DLD1 (cell line): ENCODE measurements around the gene CHP2.
"Not testable (repeated sequence)": the region's sequence is repeated elsewhere in the genome, so short reads cannot be mapped to it uniquely, and the experiment has no call there.

Source experiments
- in situ Hi-C: cut with HindIII; loops from 2 replicates; pipeline ENCODE4 v1.10.0; 2017; ENCODE audit warnings: low sequenced_read_pairs

The CHP2 gene

GRCh38 chr16:23754594-23755483 is at the start of gene CHP2:
Gene CHP2 (plus strand): TSS chr16:23755026. CDS start chr16:23755050, 24 bp downstream.
- in situ Hi-C loops: no loop called here

GRCh38 chr16:23705517-23705902 is 49.3 kb upstream of the CHP2 start:
- in situ Hi-C loops: no loop called here

GRCh38 chr16:23706439-23706838 is 48.4 kb upstream of the CHP2 start:
- in situ Hi-C loops: no loop called here

GRCh38 chr16:23709536-23709935 is 45.3 kb upstream of the CHP2 start:
- in situ Hi-C loops: no loop called here

- in situ Hi-C loops: no loop called here
Observed at GRCh38 chr16:23710008-23710407, 44.8 kb upstream of the CHP2 start.

- in situ Hi-C loops: no loop called here
Observed at GRCh38 chr16:23710504-23710903, 44.3 kb upstream of the CHP2 start.

DNA sequence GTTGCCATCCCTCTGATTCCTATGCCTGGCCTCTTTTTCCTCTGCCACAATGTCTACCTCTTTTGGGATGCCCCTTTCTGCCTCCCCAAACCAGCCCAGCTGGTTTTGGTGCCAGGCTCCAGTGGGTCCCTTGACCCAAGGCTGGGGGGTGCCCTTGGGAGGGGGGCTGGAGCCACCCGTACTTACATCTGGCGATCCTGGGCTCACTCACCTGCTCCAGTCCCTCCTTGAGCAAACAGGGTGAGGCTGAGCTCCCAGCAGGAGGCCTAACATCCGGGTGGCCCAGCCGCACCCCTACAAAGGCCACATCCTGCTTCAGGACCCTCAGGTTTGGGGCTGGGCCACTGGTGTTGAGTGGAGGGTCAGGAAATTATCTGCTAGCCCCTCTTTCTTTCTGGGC is 43.0 kb upstream of the CHP2 start:
- in situ Hi-C loops: no loop called here

DNA sequence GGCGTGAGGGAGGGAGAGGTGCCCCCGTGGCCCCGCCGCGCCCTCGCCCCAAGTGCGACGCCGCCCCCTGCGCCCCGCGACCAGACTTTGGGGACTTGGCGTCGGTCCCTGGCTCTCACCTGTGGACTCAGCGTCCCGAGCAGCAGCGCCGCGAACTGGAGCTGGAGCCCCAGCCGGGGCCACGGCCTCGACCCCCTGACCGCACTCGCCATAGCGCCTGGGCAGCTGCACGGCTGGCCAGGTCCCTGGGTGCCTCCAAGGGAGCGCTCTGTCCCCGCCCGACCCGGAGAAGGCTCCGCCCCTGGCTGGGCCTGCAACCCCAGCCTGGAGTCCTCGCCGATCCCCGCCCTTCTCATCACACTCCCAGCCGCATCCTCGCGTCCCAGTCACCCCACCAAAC is 41.9 kb upstream of the CHP2 start, which contains the start of gene ERN2:
TSS of gene ERN2 (minus strand) at position 247 of the 400 bp plus-strand sequence. CDS start at position 212, 35 bp downstream.
- in situ Hi-C loops: no loop called here

DNA sequence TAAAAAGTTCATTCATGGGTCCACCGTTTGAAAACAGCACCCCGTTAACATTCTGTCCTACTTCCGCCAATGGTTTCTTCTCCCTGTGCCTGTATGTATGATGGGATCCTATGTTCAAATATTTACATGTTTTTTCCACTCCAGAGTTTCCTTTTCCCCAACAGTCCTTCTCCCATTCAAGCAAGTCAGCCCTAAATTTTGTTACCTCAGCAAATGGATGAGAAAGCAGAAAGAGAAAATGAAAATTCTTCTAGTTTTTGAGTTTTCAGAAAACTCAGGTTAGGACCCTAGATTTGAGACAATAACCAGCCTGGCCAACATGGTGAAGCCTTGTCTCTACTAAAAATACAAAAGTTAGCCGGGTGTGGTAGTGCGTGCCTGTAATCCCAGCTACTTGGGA is 38.3 kb upstream of the CHP2 start:
- in situ Hi-C loops: no loop called here

DNA sequence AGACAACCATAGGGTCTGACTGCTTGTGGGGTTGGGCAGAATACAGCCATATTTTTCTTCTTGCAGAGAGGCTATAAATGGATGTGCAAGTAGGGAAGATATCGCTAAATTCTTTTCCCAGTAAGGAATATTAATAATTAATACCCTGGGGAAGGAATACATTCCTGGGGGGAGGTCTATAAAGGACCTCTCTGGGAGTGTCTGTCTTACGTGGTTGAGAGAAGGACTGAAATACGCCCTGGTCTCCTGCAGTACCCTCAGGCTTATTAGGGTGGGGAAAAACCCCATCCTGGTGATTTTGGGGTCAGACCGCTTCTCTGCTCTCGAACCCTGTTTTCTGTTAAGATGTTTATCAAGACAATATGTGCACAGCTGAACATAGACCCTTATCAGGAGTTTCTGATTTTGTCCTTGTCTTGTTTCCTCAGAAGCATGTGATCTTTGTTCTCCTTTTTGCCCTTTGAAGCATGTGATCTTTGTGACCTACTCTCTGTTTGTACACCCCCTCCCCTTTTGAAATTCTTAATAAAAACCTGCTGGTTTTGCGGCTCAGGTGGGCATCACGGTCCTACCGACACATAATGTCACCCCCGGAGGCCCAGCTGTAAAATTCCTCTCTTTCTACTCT is 32.1 kb upstream of the CHP2 start:
- in situ Hi-C loops: not testable (repeated sequence)

DNA sequence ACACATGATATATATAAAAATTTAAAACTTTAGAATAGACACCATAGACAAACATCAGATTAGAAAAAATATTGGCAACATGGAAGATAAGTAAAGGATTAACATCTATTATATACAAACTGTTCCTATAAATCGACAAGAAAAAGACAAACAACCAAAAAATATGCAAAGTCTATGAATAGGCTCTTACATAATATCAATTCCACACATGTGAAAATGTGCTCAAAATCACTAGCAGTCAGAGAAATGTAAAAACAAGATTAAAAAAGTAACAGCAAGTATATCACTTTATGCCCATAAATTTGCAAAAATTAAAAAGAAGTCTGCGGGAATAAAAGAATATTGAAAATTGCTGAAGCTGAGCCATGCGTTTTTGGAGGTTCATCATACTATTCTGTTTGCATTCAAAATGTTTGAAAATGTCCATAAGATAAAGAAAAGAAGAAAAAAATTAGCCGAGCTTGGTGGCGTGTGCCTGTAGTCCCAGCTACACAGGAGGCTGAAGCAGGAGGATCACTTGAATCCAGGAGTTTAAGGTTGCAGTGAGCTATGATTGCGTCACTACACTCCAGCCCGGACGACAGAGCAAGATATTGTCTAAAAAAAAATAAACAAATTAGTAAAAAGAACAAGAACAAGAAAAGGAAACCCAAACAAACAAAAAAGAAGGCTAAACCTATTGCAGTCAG is 30.6 kb upstream of the CHP2 start:
- in situ Hi-C loops: no loop called here

GRCh38 chr16:23724785-23725131 is 30.1 kb upstream of the CHP2 start:
- in situ Hi-C loops: no loop called here

DNA sequence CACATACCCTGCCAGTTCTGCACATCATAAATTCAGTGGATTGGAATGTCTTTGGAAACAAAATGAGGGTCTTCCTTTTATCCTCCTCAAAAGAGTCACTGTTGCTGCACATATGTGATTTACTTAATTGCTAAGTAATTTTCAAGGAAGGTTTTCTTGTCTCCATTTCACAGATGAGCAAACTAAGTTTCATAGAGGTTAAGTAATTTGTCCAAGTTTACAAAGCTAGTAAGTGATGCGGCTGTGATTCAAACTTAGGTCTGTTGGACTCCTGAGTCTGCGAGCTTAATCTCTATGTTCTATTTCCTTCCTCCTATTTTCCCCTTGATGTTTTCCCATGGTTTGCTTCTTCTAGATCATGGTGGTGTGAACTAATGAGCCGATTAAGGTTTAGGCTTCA is 28.1 kb upstream of the CHP2 start:
- in situ Hi-C loops: no loop called here

DNA sequence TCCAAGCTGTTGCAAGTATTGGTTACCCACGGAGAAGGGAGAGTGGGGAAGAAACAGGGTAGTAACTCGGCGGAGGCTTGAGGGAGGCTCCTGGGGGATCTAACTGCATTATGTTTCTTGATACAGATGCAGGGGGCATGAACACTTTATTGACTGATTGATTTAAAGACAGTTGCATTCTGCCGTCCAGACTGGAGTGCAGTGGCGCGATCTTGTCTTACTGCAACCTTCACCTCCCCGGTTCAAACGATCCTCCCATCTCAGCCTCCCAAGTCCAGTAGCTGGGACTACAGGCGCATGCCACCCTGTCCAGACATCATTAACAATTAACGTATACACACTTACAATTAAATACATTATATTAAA is 26.7 kb upstream of the CHP2 start:
- in situ Hi-C loops: no loop called here

DNA sequence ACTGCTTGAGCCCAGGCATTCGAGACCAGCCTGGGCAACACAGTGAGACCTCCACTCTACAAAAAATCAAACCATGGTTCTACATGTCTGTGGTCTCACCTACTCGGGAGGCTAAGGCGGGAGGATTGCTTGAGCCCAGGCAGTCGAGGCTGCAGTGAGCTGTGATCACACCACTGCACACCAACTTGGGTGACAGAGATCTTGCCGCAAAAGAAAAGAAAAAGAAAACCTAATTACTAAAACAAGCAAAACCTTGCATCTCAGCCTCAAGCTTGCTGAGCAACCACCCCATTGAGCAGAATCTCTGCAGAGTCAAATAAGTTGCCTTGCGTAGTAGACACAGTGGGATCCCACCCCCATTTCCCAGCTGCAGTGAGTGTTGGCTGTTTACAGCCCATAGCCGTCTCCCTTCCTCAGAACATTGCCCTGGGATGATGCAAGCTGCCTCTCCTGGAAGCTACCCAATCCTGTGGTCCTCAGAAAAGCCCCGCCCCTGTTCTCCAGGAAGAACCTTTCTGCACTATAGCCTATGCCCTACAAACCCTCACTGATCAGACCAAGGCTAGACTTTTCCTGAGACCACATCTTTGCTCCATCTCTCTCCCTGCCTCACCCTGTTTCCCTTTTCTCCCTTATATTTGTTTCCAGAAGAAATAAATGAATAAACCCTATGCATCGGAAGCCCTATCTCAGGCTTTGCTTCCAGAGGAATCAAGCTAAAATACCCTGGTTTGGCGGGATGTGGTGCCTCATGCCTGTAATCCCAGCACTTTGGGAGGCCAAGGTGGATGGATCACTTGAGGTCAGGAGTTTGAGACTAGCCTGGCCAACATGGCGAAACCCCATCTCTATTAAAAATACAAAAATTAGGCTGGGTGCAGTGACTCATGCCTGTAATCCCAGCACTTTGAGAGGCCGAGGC is 25.1 kb upstream of the CHP2 start:
- in situ Hi-C loops: no loop called here

- in situ Hi-C loops: no loop called here
Observed at GRCh38 chr16:23734176-23734893, 20.5 kb upstream of the CHP2 start.

DNA sequence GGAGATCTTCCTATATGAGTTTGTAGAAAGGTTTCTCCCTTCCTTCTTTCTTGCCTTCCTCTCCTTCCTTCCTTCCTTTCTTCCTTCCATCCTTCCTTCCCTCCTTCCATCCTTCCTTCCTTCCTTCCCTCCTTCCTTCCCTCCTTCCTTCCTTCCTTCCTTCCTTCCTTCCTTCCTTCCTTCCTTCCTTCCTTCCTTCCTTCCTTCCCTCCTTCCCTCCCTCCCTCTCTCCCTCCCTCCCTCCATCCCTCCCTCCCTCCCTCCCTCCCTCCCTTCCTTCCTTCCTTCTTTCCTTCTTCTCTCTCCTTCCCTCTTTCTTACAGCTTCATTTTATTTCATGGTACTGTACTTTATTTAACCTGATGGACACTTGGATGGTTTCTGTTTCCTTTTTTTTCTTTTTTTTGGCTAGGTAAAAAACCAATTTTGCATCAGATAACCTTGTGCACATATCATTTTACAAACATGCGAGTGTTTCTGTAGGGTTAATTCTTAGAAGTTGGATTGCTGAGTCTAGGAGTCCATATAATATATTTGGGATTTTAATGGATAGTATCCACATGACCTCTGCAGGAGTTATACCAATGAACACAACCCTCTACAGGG is 17.3 kb upstream of the CHP2 start:
- in situ Hi-C loops: not testable (repeated sequence)

DNA sequence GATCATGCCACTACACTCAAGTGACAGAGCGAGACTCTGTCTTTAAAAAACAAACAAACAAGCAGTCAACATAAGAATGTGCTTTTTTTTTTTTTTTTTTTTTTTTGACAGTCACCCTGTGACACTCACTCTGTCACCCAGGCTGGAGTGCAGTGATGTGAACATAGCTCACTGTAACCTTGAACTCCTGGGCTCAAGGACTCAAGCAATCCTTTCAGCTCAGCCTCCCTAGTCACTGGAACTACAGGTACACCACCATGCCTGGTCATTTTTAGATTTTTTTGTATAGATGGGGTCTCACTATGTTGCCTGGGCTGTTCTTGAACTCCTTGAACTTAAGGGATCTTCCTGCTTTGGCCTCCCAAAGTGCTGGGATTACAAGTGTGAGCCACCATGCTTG is 15.3 kb upstream of the CHP2 start:
- in situ Hi-C loops: no loop called here

DNA sequence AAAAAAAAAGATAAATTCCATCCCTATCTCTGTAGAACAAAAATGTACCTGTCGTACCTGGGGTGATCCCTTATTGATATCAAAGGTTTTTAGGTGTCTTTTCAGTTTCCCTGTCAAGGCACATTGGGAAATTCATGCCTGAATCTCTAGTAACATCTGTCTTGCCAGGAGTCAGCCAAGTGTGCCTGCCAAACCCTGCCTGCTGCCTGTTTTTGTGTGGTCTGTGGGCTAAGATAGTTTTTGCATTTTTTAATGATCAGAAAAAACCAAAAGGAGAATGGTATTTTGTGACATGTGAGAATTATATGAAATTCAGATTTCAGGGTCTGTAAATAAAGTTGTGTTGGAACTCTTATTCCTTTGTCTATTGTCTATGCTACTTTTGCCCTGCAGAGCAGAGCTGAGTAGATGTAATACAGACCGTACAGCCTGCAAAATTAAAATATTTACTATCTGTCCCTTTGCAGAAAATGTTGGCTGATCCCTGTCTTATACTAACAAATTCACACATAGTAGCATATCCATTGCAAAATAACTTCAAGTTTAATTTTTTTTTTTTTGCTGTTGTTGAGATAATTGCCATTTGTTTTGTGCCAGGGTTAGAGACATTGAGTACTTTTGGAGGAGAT is 13.0 kb upstream of the CHP2 start:
- in situ Hi-C loops: no loop called here
